ENCODE results near the gene SELENON.
A peak's percentile ranks its signal among the peaks of the same experiment; 100 is the strongest.

SELENON gene

GRCh38 chr1:25794325-25794724 is 5.7 kb upstream of the SELENON start:
- DNase-seq = no peak

GRCh38 chr1:25795211-25795610 is 4.8 kb upstream of the SELENON start:
- no peak for DNase-seq

DNA sequence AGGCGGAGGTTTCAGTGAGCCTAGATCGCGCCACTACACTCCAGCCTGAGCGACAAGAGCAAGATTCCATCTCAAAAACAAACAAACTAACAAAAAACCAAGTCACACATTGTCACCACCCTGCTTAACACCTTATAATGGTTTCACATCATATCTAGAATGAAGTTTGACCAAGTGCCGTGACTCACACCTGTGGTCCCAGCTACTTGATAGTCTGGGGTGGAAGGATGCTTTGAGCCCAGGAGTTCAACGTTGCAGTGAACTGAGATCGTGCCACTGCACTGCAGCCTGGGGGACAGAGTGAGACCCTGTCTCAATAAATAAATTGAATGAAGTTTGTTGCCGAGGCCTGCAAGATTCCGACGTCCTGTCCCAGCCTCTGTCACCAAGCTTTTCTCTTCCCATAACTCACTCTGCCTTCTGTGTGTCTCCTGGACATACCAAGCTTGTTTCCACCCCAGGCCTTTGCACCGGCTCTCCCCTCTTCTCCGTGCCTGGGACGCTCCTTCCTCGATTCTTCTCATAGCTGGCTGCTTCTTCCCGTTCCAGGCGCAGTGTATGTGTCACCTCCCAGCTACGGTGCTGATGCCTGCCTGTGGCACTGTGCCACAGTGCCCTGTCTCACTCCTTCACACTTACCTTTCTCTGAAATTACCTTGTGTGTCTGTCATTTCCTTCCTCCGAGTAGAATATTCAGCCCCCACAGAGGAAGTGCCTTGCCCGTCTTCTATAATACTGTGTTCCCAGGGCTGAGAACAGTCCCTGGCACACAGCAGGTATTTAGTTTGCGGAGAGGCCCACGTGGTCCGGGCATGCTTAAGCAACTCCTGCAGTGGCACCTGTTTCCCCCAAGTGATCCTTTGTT is 3.8 kb upstream of the SELENON start:
- DNase-seq = peak; percentile 26

DNA sequence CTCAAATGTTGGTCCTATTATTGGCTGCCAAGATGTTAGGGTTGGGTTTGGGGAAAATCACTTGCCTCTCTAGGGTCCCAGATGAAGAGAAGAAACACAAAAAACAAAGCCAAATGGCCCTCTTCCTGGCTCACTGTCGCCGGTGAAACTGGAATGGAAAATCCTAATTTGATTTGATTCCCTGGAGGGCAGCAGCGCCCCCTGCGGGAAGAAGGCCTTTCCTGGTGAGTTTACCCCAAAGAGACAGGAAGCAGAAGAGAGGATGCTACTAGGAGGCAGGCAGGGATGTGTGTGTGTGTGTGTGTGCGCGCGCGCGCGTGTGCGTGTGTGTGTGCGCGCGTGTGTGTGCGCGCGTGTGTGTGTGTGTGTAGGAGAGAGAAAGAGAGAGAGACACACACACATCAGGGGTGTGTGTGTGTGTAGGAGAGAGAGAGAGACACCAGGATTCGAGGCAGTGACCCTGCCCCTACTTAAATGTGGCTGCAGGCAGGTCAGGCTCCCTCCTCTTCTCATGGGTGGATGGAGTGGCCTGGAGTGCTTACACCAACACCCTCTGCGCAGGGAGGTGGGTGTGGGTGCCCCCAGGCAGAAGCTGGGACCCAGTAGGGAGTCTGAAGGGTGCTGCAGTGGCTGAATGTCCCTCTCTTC is 3.1 kb upstream of the SELENON start:
- peak; percentile 71 for DNase-seq

DNA sequence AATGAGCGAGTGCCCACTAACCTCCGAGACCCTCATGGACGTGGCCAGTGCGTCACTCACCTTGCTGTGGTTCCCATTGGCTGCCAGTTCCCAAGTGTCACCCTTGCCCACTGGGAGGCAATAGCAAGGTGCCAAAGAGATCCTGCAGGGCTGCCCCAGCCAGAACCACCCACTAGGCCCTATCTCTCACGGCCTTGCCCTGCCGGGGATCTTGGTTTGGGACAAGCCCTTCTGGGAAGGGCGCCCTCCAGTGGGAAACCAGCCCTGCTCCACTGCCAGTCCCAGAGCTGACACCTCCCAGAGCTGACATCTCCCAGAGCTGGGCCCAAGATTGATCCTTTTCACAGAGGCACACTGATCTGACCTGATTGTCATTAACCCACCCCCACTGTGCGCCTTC is 2.1 kb upstream of the SELENON start:
- DNase-seq = no peak

- no peak for DNase-seq
Observed at GRCh38 chr1:25798666-25799351, 1.2 kb upstream of the SELENON start.

- DNase-seq = no peak
Observed at GRCh38 chr1:25799352-25799934, 550 bp upstream of the SELENON start.

- DNase-seq = no peak
Observed at GRCh38 chr1:25800703-25801377, 847 bp downstream of the SELENON start.

DNA sequence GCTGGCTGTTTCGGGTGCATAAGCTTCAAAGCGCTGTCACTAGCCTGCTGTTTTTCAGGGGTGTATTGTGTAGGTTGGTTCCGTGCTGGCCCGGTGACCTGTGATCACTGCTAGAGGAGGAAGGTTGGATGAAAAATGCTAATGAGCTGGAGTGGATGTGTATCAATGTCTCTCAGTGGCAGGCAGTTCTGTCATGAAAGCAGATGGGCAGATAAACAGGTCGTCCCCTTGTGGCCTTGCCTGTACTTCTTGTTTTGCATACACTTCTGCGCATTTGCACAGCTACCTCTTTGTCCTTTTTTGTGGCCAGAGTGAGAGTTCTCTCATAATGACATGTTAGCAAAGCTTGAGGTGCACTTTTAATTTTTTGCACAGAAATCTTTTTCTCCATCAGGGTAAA is 2.9 kb downstream of the SELENON start:
- no peak for DNase-seq

DNA sequence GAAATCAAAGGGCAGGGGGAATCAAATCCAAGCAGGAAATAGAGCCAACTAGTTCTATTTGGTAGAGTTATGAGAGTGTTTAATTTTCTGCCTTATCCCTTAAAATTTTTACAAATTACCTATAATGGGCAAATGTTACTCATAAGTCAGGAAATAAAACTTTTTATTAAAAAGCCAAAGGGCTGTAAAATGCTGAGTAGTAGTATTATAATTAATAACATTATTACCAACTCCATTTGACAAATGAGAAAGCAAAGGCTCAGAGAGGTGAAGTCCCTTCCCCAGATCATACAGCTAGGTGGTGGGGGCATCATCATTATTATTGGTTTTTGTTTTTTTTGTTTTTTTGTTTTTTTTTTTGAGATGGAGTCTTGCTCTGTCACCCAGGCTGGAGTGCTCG is 3.4 kb downstream of the SELENON start:
- no peak for DNase-seq

- no peak for DNase-seq
Observed at GRCh38 chr1:25804244-25804963, 4.4 kb downstream of the SELENON start.

DNA sequence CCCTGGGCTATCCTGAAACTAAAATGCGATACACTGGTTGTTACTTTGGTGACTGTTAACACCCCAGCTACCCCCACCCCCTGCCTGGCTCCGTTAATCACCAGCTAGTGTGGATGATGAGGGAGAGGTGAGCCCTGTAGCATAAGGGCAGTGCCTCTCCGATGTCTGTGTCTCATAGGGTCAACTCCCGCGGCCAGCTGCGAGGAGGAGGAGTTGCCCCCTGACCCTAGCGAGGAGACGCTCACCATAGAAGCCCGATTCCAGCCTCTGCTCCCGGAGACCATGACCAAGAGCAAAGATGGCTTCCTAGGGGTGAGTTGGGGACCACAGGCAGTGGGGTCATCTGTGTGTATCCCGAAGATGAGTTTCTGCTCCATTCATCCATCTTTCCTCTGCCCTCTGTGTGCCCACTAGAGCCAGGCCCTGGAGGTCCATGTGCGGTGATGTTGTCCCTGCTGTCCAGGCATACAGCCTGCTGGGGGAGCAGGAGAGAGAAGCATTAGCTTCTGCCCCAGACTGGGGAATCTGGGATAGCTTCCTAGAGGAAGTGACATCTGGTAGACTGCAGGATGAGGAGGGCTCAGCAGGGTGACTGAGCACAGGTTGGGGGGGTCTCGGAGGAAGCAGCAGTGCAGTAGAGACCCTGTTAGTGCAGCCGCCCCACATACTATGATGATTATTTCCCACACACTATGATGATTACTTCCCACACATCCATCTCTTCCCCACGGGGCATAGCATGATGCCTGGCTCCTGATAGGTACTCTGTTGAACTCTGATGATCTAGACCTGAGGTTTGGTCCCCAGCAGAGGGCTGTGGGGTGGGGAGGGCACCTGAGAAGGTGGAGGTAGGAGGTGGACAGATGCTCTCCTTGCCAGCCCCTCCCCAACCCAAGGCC is 5.2 kb downstream of the SELENON start:
- no peak for DNase-seq

GRCh38 chr1:25805863-25806225 is 5.9 kb downstream of the SELENON start:
- DNase-seq = no peak

DNA sequence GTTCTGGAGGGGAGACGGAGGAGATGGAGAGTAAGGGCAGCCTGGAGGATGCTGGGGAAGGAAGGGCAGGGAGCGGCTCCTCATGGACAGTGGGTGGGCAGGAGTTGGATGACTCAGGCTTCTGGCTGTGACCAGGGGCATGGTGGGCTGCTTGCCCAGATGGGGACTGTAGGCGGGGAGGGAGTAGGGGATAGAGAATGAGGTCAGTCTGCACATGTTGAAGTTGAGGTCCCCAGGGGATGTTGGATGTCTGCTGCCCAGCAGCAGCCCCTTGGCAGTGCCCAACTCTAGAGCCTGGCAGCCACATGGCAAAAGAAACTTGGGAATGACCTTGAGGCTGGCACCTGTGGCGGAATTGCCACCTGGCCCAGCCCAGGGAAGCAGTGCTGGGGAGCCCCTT is 6.4 kb downstream of the SELENON start:
- DNase-seq = no peak

- no peak for DNase-seq
Observed at GRCh38 chr1:25807480-25808390, 7.7 kb downstream of the SELENON start.

DNA sequence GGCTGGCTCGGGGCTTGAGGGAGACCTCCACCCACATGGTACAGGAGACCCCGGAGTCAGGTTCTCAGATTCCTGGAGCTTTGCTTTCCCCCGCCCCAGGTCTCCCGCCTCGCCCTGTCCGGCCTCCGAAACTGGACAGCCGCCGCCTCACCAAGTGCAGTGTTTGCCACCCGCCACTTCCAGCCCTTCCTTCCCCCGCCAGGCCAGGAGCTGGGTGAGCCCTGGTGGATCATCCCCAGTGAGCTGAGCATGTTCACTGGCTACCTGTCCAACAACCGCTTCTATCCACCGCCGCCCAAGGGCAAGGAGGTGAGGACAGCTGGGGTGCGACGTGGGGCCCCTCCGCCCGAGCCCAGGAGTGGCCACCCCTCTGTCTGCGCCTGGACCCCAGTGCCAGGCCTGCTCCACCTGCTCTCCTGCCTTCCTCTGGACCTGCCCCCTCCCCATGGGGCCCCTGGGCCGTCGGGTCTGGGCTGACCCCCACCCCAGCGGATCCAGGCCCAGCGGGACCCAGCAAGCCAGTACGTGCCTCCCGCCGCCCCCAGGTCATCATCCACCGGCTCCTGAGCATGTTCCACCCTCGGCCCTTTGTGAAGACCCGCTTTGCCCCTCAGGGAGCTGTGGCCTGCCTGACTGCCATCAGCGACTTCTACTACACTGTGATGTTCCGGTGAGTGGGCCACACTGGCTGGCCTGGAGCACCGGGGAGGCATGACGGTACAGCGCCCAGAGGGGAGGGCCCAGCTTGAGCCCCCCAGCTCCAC is 8.7 kb downstream of the SELENON start:
- DNase-seq = no peak

DNA sequence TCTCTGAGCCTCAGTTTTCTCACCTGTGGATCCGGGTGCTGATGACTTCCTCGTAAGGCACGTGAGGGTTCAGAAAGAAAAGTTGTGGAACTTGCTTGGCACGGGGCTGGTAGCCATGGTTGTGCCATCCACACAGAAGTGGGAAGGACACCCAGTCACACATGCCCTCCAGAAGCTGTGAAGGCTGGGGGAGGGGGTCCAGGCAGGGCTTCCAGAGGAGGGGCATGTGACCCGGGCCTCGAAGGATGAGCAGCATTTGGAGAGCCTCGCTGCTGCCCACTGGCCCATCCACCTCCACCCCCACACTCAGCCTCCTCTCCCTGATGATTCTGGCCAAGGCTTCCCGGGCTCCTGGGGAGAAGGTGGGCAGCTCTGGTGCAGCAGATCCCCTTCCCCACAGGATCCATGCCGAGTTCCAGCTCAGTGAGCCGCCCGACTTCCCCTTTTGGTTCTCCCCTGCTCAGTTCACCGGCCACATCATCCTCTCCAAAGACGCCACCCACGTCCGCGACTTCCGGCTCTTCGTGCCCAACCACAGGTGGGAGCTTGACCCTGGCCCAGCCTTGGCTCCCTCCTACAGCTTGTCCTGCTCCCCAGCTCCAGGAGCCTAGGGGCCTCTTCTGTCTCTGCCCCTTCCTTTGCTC is 9.4 kb downstream of the SELENON start:
- DNase-seq = no peak

- DNase-seq = no peak
Observed at GRCh38 chr1:25809929-25810328, 9.9 kb downstream of the SELENON start.

All from activated CD4-positive, alpha-beta T cell treated with anti-CD3 and anti-CD28 coated beads for 1 hour (primary cell).